Vagina (tissue), 2 donors: ENCODE measurements around the gene SYT5. TPM values are rescaled to one million over a fixed set of nuclear protein-coding genes. Genes with fewer than 3 reads are reported as not detected.

Source experiments
- DNase-seq, 2 donors: peaks; one replicate each; pipeline ENCODE4 v3.0.0-alpha.2; 2017; ENCODE audit errors: extremely low spot score in 2 of 2
- H3K27ac ChIP-seq: fragments of 200-600 bp; sonication (generic); one replicate; pipeline ENCODE4 v1.5.1; 2019
- H3K27me3 ChIP-seq: fragments of 200-600 bp; sonication (generic); one replicate; pipeline ENCODE4 v1.5.1; 2019
- H3K36me3 ChIP-seq, 2 donors: fragments of 200-600 bp; sonication (generic); one replicate each; pipeline ENCODE4 v1.5.1; 2017 to 2019
- H3K4me1 ChIP-seq: fragments of 200-600 bp; sonication (generic); one replicate; pipeline ENCODE4 v1.5.1; 2019
- H3K4me3 ChIP-seq, 2 donors: fragments of 200-600 bp; sonication (generic); 1 replicate in 1 of 2; 2 replicates in 1 of 2; pipeline ENCODE4 v1.5.1; 2016 to 2019
- H3K9me3 ChIP-seq: fragments of 200-600 bp; sonication (generic); one replicate; pipeline ENCODE4 v1.5.1; 2019
- CTCF ChIP-seq, 3 experiments: fragments of 450-650 bp in 2 of 3; fragments of 200-600 bp in 1 of 3; sonication (generic) in 1 of 3; IDR thresholded peaks; one replicate each; pipeline ENCODE4 v1.5.1; 2017 to 2019; ENCODE audit warnings: antibody characterized with exemption in 3 of 3, mild to moderate bottlenecking in 2 of 3, moderate library complexity in 2 of 3
- POLR2A ChIP-seq, 2 donors: fragments of 450-650 bp; IDR thresholded peaks; one replicate each; pipeline ENCODE4 v1.6.1; 2017; ENCODE audit warnings: antibody characterized with exemption in 2 of 2, mild to moderate bottlenecking in 2 of 2, moderate library complexity in 2 of 2
- POLR2AphosphoS5 ChIP-seq, 2 donors: sonication (generic); formaldehyde crosslinking; IDR thresholded peaks; one replicate each; pipeline ENCODE4 v1.9.0; 2017; ENCODE audit warnings: antibody characterized with exemption in 2 of 2, mild to moderate bottlenecking in 2 of 2, low read depth in 1 of 2; ENCODE audit not compliant: insufficient read depth in 1 of 2
- intact Hi-C: fragments of 100-400 bp; cut with DNase I; formaldehyde crosslinking; loops from one replicate; pipeline ENCODE4 v1.15.1; 2023
- total RNA-seq: library from RNA; depleted of rRNA; stranded (reverse); fragments of >200 nt; gene quantifications from one replicate; pipeline ENCODE4 v1.2.3, GENCODE V29; 2016

Gene SYT5
- total RNA-seq, 1 donor from 2014 or later = not detected

GRCh38 chr19:55171440-55171839 lies 8.6 kb downstream of the SYT5 start:
- Histone ChIP-seq H3K27ac (no peak overlapping the region), H3K27me3 (peaks cover 9% of the 10 kb centered on the region), H3K9me3 (no peaks in the 10 kb centered on the region), H3K4me1 (peaks cover 22% of the 10 kb centered on the region), H3K4me3 (no peak overlapping the region), H3K36me3 (no peaks in the 10 kb centered on the region)
- TF ChIP-seq CTCF (IDR thresholded peaks at IDR 0.05) = no peak
- no peak for TF ChIP-seq POLR2AphosphoS5 (IDR thresholded peaks at IDR 0.05; ENCODE audit: insufficient read depth in 1 of 2, low read depth in 1 of 2)
- no peak for TF ChIP-seq POLR2A (IDR thresholded peaks at IDR 0.05)
- no peak for DNase-seq
- intact Hi-C loops = no loop called here

- Histone ChIP-seq H3K27me3 (peaks cover 9% of the 10 kb centered on the region), H3K4me1 (peaks cover 21% of the 10 kb centered on the region), H3K36me3 (no peaks in the 10 kb centered on the region), H3K4me3 (no peak overlapping the region), H3K27ac (no peak overlapping the region), H3K9me3 (no peaks in the 10 kb centered on the region)
- intact Hi-C loops = no loop called here
- TF ChIP-seq POLR2A (IDR thresholded peaks at IDR 0.05) = no peak
- TF ChIP-seq CTCF (IDR thresholded peaks at IDR 0.05) = no peak
- no peak for DNase-seq
These were observed 11.0 kb downstream of the SYT5 start for GRCh38 chr19:55169136-55169535.

- intact Hi-C loops = no loop called here
- Histone ChIP-seq H3K4me1 (peaks cover 8% of the 10 kb centered on the region), H3K36me3 (no peaks in the 10 kb centered on the region), H3K9me3 (no peaks in the 10 kb centered on the region), H3K27ac (no peak within 1 kb of the TSS), H3K27me3 (no peaks in the 10 kb centered on the region), H3K4me3 (peak within 1 kb of the TSS; percentile 30 to 36)
- TF ChIP-seq POLR2AphosphoS5 (IDR thresholded peaks at IDR 0.05; ENCODE audit: insufficient read depth in 1 of 2, low read depth in 1 of 2) = peak; percentile 3 to 12
- no peak for TF ChIP-seq CTCF (IDR thresholded peaks at IDR 0.05)
- DNase-seq = peak in 1 of 2 donors; percentile 93
These were observed 13.4 kb downstream of the SYT5 start, which contains the start of gene DNAAF3 for GRCh38 chr19:55166530-55167268. DNAAF3 (minus strand) TSS chr19:55166613; CDS start chr19:55166413, 200 bp downstream.

GRCh38 chr19:55165952-55166529 lies 14.0 kb downstream of the SYT5 start:
- H3K27me3 ChIP-seq = no peaks in the 10 kb centered on the region
- H3K4me3 ChIP-seq = peak overlapping the region; percentile 30 to 36
- peaks cover 8% of the 10 kb centered on the region for H3K4me1 ChIP-seq
- no peaks in the 10 kb centered on the region for H3K36me3 ChIP-seq
- intact Hi-C loops = no loop called here
- TF ChIP-seq POLR2AphosphoS5 (IDR thresholded peaks at IDR 0.05; ENCODE audit: insufficient read depth in 1 of 2, low read depth in 1 of 2) (peak in 1 of 2 donors; percentile 11), CTCF (IDR thresholded peaks at IDR 0.05) (no peak), POLR2A (IDR thresholded peaks at IDR 0.05) (no peak)
- no peaks in the 10 kb centered on the region for H3K9me3 ChIP-seq
- H3K27ac ChIP-seq = no peak overlapping the region
- no peak for DNase-seq
